ENCODE measurements around the gene SLC12A8.

The SLC12A8 gene

DNA sequence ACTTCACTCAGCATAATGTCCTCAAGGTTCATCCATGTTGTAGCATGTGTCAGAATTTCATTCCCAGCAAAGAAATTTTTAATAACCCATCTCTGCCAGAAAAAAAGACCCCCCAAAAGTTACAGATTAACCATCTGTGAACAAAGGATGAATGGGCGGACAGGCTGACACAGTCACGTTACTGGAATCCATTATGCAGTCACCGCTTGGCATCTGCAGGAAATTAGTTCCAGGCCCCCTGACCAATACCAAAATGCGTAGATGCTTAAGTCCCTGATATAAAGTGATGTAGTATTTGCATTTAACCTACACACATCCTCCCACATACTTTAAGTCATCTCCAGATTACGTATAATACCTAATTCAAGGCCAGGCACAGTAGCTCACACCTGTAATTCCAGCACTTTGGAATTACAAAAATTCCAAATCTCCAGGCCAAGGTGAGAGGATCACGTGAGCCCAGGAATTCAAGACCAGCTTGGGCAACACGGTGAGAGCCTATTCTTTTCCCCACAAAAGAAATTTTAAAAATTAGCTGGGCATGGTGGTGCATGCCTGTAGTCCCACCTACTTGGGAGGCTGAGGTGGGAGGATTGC, 1.5 kb upstream of the SLC12A8 start:
- TF ChIP-seq POLR2A (IDR thresholded peaks at IDR 0.05; ENCODE audit: low read depth, low read length), result no peak
- TF ChIP-seq POLR2AphosphoS5 (IDR thresholded peaks at IDR 0.05; ENCODE audit: low read depth, low read length), result no peak
- no peak for TF ChIP-seq TAF1 (IDR thresholded peaks at IDR 0.05; ENCODE audit: borderline replicate concordance, low read depth, low read length)
- DNase-seq (ENCODE audit: insufficient read length) (no peak), FAIRE-seq (peak; percentile 83)

DNA sequence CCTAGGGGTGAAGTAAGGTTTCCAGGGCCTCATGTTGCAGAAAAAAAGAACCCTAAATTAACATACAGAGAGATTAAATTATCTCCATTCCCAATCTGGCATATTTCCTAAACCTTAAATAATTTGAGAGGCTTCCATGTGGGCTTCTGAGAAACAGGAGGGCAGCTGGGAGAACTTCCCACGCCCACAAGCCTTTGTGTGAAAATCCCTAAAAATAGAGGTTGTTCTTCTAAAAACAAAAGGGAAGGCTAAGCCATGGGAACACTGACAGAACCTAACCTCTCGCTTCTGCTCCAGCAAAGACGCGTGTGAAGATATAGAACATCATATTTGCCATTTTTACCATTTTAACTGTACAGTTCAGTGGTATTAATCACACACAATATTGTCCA, 812 bp upstream of the SLC12A8 start:
- FAIRE-seq, result no peak

DNA sequence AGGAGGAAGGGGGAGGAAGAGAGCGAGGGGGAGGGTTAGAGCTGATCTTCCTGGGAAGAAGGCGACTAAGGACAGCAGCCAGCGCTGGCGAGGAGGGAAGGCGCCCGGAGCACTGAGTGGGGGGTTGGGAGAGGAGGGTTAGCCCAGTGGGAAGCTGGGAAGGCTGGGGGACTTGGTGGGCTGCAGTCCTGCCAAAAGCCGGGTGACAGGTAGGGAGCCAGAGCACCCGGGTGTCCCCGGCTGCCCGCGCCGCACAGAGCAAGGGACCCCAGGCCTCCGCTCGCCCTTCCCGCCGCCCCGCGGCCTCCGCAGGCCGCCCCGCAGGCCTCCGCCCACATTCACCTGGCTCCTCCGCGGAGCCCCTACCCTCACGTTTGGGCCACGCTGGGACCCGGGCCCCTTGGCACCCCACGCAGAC, 448 bp downstream of the SLC12A8 start:
- no peak for FAIRE-seq
- DNase-seq (ENCODE audit: insufficient read length), result no peak
- TF ChIP-seq POLR2A (IDR thresholded peaks at IDR 0.05; ENCODE audit: low read depth, low read length) (no peak), POLR2AphosphoS5 (IDR thresholded peaks at IDR 0.05; ENCODE audit: low read depth, low read length) (no peak), TAF1 (IDR thresholded peaks at IDR 0.05; ENCODE audit: borderline replicate concordance, low read depth, low read length) (no peak)

More for the DNA sequence above, 812 bp upstream of the SLC12A8 start:
- TF ChIP-seq POLR2A (IDR thresholded peaks at IDR 0.05; ENCODE audit: low read depth, low read length), result no peak
- TF ChIP-seq POLR2AphosphoS5 (IDR thresholded peaks at IDR 0.05; ENCODE audit: low read depth, low read length), result no peak
- TF ChIP-seq TAF1 (IDR thresholded peaks at IDR 0.05; ENCODE audit: borderline replicate concordance, low read depth, low read length), result no peak
- no peak for DNase-seq (ENCODE audit: insufficient read length)

DNA sequence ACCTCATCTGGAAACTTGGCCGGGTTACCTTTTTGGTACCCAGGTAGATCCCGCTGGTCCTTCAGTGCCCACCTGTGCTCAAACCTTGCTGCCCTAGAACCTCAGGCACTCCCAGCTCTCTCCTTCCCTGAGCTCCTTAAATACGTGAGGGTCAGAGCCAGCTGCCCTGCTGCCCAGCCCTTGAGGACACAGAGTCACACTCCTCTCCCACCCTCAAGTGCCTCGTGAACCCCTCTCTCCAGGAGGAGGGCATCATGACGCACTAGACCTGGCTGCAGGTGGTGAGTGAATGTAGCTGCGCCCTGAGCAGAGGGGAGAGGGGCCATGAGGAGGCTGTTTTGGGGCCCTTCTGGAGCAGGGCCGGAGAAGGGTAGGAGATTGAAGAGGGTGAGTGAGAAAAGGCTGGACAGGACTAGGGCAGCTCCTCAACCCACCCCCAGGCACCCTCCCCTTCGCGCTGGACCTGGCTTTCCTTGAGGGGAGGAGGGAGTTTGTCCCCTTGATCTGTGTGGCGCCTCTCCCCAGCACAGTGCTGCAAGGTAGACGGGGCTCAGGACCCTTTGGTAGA, 941 bp downstream of the SLC12A8 start:
- FAIRE-seq (no peak), DNase-seq (ENCODE audit: insufficient read length) (no peak)
- no peak for TF ChIP-seq POLR2AphosphoS5 (IDR thresholded peaks at IDR 0.05; ENCODE audit: low read depth, low read length)
- no peak for TF ChIP-seq POLR2A (IDR thresholded peaks at IDR 0.05; ENCODE audit: low read depth, low read length)
- no peak for TF ChIP-seq TAF1 (IDR thresholded peaks at IDR 0.05; ENCODE audit: borderline replicate concordance, low read depth, low read length)

DNA sequence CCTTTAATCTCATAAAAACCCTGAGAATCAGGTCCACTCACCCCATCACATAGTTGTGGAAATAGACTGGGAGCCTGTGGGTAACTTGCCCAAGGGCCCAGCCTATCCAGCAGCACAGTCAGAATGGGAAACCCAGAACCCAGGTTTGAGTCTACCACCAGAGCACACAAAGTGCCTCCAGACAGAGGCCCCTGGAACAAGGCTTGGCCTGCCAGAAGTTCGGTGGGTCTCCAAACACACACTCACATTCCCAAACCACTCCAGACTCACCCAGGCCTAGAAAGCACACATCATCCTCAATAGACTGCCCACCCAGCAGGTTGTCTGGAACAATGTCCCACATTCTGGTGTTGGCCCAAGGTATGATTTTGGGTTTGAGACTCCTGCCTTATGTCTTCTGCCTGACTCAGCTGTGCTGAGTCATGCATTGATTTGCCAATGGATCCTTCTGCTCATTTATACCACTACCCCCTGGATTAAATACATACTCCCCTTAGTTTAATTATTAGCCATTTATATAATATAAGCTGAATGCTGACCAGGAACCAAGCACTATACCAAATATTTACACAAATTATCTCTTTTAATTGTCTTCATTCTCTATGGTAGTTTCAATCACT, 4.5 kb downstream of the SLC12A8 start:
- TF ChIP-seq TAF1 (IDR thresholded peaks at IDR 0.05; ENCODE audit: borderline replicate concordance, low read depth, low read length), result no peak
- DNase-seq (ENCODE audit: insufficient read length) (no peak), FAIRE-seq (no peak)

DNA sequence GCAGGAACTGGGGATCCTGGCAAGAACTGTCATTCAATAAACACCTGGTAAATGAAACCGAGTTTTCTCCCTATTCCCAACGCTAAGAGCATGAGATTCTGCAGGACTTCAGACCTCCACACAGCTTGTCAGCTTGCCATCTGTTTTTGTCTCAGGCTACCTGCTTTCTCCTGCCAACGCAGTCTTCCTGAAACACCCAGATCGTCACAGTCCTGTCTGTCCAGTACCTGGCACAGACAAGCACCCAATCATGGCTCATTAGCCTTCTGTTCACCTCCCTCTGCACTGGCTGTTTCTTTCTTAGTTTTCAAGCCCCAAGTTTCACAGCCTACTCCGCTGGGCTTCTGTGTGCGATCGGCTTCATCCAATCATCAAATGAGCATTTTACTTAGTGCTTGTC, 5.0 kb downstream of the SLC12A8 start:
- TF ChIP-seq POLR2AphosphoS5 (IDR thresholded peaks at IDR 0.05; ENCODE audit: low read depth, low read length) (no peak), POLR2A (IDR thresholded peaks at IDR 0.05; ENCODE audit: low read depth, low read length) (no peak), TAF1 (IDR thresholded peaks at IDR 0.05; ENCODE audit: borderline replicate concordance, low read depth, low read length) (no peak)
- FAIRE-seq (no peak), DNase-seq (ENCODE audit: insufficient read length) (no peak)

DNA sequence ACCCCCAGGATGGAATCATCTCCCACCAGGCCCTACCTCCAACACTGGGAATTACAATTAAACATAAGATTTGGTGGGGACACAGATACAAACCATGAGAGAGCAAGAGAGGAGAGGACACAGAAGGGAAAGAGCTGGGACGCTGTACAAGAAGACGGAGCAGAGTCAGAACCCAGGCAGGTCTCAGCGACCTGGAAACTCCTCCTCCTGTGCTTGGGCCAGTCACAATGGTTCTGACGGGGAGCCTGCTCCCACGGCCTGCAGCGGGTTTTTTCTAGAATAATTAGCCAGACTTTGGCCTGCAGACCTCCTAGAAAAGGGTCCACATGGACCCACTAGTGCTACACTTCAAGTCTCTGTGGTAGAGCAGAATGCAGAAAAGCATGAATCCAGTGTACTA, 5.6 kb downstream of the SLC12A8 start:
- DNase-seq (ENCODE audit: insufficient read length) (no peak), FAIRE-seq (no peak)
- TF ChIP-seq TAF1 (IDR thresholded peaks at IDR 0.05; ENCODE audit: borderline replicate concordance, low read depth, low read length), result no peak

DNA sequence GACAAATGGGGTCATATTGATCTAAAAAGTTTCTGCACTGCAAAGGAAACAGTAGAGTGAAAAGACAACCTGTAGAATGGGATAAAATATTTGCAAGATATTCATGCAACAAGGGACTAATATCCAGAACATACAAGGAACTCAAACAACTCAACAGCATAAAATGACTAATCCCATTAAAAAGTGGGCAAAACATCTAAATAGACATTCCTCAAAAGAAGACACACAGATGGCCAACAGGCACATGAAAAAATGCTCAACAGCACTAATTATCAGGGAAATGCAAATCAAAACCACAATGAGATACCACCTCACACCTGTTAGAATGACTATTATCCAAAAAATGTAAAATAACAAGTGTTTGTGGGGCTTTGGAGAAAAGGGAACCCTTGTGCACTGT, 8.8 kb downstream of the SLC12A8 start:
- no peak for DNase-seq (ENCODE audit: insufficient read length)
- FAIRE-seq, result no peak
- TF ChIP-seq TAF1 (IDR thresholded peaks at IDR 0.05; ENCODE audit: borderline replicate concordance, low read depth, low read length) (no peak), POLR2AphosphoS5 (IDR thresholded peaks at IDR 0.05; ENCODE audit: low read depth, low read length) (no peak), POLR2A (IDR thresholded peaks at IDR 0.05; ENCODE audit: low read depth, low read length) (no peak)

DNA sequence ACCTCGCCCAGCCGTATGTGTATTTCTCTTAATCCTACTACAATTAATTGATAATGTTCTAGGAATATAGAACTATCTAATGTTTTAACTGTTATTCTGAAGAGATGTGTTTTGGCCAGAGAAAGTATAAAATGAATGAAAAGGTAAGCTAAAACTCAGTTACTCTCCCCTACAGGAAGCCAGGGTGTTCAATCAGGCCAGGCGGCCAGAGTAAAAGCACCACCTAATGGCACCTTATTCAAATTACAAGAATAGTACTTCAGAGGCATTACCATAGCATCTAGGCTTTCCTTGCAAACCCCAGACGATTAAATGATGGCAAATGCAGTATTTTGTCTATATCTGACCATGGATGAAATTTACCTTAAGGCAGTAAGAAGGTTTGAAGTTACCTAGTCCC, 10.4 kb downstream of the SLC12A8 start:
- no peak for DNase-seq (ENCODE audit: insufficient read length)
- TF ChIP-seq POLR2A (IDR thresholded peaks at IDR 0.05; ENCODE audit: low read depth, low read length), result no peak
- no peak for TF ChIP-seq TAF1 (IDR thresholded peaks at IDR 0.05; ENCODE audit: borderline replicate concordance, low read depth, low read length)
- TF ChIP-seq POLR2AphosphoS5 (IDR thresholded peaks at IDR 0.05; ENCODE audit: low read depth, low read length), result no peak
- FAIRE-seq, result peak; percentile 74

DNA sequence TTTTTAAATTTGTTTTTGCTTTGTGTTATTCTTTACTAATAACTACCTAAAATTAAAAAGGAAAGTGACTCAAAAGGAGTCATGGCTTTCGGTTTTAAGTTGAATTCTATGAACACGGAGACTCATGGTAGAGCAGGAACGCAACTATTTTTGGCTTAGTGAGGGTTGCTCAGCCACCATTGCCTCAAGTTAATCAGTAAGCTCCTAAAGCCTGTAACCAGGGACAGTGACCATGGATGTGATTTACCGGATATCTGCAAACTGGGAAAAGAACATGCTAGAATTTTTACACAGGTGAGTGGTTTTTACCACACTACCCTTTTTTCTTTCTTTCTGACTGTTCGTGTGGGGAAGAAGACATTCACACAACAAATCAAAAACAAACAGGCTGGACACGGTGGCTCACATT, 11.8 kb downstream of the SLC12A8 start:
- FAIRE-seq (peak; percentile 78), DNase-seq (ENCODE audit: insufficient read length) (no peak)
- TF ChIP-seq TAF1 (IDR thresholded peaks at IDR 0.05; ENCODE audit: borderline replicate concordance, low read depth, low read length) (no peak), POLR2AphosphoS5 (IDR thresholded peaks at IDR 0.05; ENCODE audit: low read depth, low read length) (0 out of 2 replicates have a peak, but pooled peaks have one; percentile 27), POLR2A (IDR thresholded peaks at IDR 0.05; ENCODE audit: low read depth, low read length) (0 out of 2 replicates have a peak, but pooled peaks have one; percentile 29)

DNA sequence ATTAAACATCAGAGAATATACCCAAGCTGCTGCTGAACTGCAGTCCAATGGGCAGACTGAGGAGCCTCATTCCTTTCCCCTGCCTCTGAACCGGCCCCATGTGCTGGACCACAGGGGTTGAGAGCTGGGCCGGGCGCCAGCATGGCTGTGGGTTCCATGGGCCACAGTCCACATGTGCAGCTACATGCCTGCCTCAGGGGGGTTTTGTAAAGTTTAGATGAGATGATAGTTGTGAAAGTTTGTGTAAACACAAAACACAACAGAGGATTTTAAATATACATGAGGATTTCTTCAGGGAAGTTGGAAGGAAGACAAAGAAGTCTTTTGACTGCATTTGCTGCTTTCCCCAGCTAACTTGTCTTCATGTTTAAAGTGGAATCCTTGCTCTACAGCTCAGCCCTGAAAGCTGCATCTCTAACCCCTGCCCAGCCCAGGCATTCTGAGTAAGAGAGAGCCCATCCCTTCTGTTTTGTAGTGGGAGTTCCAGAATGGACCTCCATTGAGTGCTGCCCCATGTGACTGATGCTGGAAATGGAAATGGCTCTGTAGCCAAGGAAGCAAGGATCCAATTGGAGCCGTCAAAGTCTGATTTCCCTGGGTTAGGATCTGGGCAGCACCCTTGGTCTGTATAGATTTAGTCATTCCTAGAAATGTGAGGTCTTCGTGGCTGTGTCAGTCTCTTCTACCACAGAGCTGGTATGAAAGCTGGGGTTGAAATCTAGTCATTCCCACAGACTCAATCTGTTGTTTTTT, 17.5 kb downstream of the SLC12A8 start:
- FAIRE-seq (peak; percentile 61), DNase-seq (ENCODE audit: insufficient read length) (no peak)
- TF ChIP-seq POLR2A (IDR thresholded peaks at IDR 0.05; ENCODE audit: low read depth, low read length) (no peak), TAF1 (IDR thresholded peaks at IDR 0.05; ENCODE audit: borderline replicate concordance, low read depth, low read length) (no peak), POLR2AphosphoS5 (IDR thresholded peaks at IDR 0.05; ENCODE audit: low read depth, low read length) (no peak)

Measured in GM12892 (cell line).